Cardiac muscle cell (in vitro differentiated cells and primary cell): Measurements from ENCODE around the gene ECI1. TPM values are rescaled to one million over a fixed set of nuclear protein-coding genes. Genes with fewer than 3 reads are reported as not detected.

ENCODE experiments used
- DNase-seq, 2 donors: peaks; one replicate each; pipeline versions ENCODE4 v3.0.0 to v3.0.0-alpha.2; 2010 to 2017; ENCODE audit warnings: low read depth in 1 of 2, low spot score in 1 of 2
- H3K27ac ChIP-seq: fragments of 200-600 bp; sonication (generic); 2 replicates; pipeline ENCODE4 v1.5.1; 2016
- H3K27me3 ChIP-seq: fragments of 200-600 bp; sonication (generic); 2 replicates; pipeline ENCODE4 v1.6.0; 2016; ENCODE audit warnings: control low read depth
- H3K36me3 ChIP-seq: fragments of 200-600 bp; sonication (generic); 2 replicates; pipeline ENCODE4 v1.5.1; 2016; ENCODE audit warnings: control low read depth
- H3K4me1 ChIP-seq: fragments of 200-600 bp; sonication (generic); 2 replicates; pipeline ENCODE4 v1.8.1; 2017; ENCODE audit warnings: low read depth, mild to moderate bottlenecking, mixed run types
- H3K4me3 ChIP-seq: fragments of 200-600 bp; sonication (generic); 2 replicates; pipeline ENCODE4 v1.5.1; 2016; ENCODE audit warnings: mild to moderate bottlenecking
- H3K9me3 ChIP-seq: fragments of 200-600 bp; sonication (generic); 2 replicates; pipeline ENCODE4 v1.5.1; 2017; ENCODE audit warnings: low read depth, mild to moderate bottlenecking, control low read depth
- polyA plus RNA-seq: library from polyadenylated mRNA; unstranded; fragments of >200 nt; fragmentation: Nextera tagmentation; extraction: Ambion mirVana; gene quantifications from 2 replicates; pipeline ENCODE4 v1.2.1, GENCODE V29; 2016
- total RNA-seq: library from RNA; depleted of rRNA; stranded (reverse); fragments of >200 nt; gene quantifications from 2 replicates; pipeline ENCODE4 v1.2.3, GENCODE V29; 2016
- TF ChIP-seq, protein P1 (sequence below): IDR thresholded peaks from 2 replicates; pipeline ENCODE4 v1.5.1; 2012; ENCODE audit warnings: low read depth, mild to moderate bottlenecking, low read length

The ECI1 gene, protein sequence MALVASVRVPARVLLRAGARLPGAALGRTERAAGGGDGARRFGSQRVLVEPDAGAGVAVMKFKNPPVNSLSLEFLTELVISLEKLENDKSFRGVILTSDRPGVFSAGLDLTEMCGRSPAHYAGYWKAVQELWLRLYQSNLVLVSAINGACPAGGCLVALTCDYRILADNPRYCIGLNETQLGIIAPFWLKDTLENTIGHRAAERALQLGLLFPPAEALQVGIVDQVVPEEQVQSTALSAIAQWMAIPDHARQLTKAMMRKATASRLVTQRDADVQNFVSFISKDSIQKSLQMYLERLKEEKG
- total RNA-seq (137 and 197 TPM in 2 replicates), polyA plus RNA-seq (343 and 407 TPM in 2 replicates)

DNA sequence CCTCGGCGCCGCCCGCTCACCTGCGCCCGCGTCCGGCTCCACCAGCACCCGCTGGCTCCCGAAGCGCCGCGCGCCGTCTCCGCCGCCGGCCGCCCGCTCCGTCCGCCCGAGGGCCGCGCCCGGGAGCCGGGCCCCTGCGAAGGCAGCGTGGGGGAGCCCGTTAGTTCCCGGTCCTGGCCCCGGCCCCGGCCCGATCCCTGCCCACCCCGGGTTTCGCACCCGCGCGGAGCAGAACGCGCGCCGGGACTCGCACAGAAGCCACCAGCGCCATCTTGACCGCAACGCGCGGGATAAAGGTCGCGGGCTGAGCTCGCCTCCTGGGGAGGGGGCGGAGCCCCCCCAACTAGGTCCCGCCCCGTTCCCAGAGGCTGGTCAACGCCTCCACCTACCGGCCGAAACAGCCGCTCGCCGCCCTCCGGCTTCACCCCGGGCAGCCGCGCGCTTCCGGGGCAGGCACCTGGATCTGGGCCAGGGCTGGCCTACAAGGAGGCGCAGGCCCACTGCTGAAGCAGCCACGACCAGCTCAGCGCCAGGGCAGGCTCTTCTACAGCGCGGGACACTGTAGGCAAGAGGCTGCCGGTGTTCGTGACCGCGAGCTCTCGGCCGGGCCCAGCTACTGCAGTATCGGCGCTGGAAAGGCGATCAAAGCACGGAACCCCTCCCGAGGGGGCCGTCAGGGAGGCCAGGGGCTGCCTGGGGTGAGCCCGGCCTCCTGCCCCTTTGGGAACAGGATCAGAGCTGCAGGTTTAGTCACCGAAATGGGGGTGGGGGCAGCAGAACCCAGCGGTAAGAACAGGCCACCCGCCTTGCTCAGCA is at the start of gene ECI1:
Gene ECI1, minus strand, starts transcription at position 292 of the 816 bp plus-strand sequence. Its CDS starts 21 bp downstream, at position 271.
- peak within 1 kb of the TSS; percentile 94 for H3K27ac ChIP-seq

DNA sequence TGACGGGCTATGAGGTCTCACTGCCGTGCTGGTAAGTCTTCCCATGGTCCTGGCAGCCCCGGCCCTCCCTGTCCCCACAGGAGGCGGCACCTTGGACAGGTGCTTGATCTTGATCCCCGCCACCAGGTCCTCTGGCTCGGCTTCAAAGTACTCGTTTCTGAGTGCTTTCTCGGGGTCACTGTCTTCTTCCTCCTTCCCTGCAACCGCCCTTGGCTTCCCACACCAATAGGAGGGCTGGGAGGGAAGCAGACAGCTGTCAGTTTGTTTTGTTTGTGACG is 48.5 kb upstream of the ECI1 start:
- Histone ChIP-seq H3K36me3 (no peaks in the 10 kb centered on the region), H3K4me3 (no peak overlapping the region), H3K27ac (no peak overlapping the region), H3K4me1 (no peaks in the 10 kb centered on the region), H3K9me3 (no peaks in the 10 kb centered on the region), H3K27me3 (no peaks in the 10 kb centered on the region)
- TF ChIP-seq, protein P1, sequence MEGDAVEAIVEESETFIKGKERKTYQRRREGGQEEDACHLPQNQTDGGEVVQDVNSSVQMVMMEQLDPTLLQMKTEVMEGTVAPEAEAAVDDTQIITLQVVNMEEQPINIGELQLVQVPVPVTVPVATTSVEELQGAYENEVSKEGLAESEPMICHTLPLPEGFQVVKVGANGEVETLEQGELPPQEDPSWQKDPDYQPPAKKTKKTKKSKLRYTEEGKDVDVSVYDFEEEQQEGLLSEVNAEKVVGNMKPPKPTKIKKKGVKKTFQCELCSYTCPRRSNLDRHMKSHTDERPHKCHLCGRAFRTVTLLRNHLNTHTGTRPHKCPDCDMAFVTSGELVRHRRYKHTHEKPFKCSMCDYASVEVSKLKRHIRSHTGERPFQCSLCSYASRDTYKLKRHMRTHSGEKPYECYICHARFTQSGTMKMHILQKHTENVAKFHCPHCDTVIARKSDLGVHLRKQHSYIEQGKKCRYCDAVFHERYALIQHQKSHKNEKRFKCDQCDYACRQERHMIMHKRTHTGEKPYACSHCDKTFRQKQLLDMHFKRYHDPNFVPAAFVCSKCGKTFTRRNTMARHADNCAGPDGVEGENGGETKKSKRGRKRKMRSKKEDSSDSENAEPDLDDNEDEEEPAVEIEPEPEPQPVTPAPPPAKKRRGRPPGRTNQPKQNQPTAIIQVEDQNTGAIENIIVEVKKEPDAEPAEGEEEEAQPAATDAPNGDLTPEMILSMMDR: no peak
- DNase-seq: no peak

More for the DNA sequence above, at the start of gene ECI1:
- Histone ChIP-seq H3K9me3 (no peaks in the 10 kb centered on the region), H3K36me3 (peaks cover 35% of the 10 kb centered on the region), H3K27me3 (no peaks in the 10 kb centered on the region), H3K4me1 (peaks cover 8% of the 10 kb centered on the region), H3K4me3 (peak within 1 kb of the TSS; percentile 88)
- peak; percentile 97 to 98 for DNase-seq
- TF ChIP-seq, protein P1: peak; percentile 57

DNA sequence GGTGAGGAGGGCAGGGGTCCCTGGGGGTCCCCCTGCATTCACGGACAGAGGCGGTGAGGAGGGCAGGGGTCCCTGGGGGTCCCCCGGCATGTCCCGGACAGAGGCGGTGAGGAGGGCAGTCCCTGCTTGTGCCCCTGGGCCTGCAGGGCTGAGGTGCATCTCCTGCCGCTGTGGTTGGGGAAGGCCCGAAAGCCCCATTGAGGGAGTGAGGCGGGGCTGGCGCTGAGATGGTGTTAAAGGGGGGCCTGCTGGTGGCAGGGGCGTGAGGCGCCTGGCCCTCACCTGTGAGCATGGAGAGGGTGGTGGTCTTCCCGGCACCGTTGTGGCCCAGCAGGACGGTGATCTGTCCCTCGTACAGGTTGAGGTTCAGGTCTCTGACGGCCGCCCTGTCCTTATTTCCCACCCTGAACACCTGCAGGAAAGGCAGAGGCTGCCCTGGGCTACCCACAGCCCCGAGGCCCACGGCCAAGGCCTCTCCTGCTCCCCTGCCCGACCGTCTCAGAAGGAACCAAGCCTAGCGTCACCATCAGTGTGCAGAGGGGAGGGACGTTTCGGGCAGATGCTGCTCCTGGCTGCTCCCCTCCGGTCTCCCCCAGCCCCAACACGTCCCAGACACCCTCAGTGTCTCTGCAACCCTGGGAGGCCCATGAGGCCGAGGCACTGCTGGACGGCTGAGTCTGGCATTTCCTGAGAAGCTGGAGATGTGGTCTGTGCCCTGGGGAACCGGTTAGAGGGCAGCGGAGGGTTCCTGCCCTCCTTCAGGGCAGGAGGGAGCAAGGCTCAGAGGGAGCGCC is 47.9 kb upstream of the ECI1 start:
- no peaks in the 10 kb centered on the region for H3K27me3 ChIP-seq
- H3K36me3 ChIP-seq: no peaks in the 10 kb centered on the region
- TF ChIP-seq, protein P1: no peak
- no peak overlapping the region for H3K4me3 ChIP-seq
- H3K4me1 ChIP-seq: no peaks in the 10 kb centered on the region
- no peak for DNase-seq
- no peaks in the 10 kb centered on the region for H3K9me3 ChIP-seq
- H3K27ac ChIP-seq: no peak overlapping the region

DNA sequence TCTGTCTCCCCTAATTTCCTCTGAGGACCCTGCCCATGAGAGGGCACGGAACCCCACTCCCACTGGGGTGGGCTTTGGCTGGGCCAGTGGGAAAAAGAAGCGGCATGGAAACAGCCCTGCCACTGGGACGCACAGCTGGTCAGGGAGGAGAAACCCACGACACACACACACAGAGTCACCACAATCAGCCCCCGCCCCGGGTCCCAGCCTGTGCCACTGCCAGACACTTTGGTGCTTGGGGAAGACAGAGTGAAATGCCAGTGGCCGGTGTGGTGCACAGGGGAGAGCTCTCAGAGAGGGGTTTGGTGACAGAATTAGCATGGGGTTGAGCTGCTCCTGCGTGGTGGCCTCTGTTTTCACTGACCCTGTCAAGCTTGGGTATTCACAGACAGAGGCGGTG is 47.2 kb upstream of the ECI1 start:
- TF ChIP-seq, protein P1: no peak
- DNase-seq: no peak

DNA sequence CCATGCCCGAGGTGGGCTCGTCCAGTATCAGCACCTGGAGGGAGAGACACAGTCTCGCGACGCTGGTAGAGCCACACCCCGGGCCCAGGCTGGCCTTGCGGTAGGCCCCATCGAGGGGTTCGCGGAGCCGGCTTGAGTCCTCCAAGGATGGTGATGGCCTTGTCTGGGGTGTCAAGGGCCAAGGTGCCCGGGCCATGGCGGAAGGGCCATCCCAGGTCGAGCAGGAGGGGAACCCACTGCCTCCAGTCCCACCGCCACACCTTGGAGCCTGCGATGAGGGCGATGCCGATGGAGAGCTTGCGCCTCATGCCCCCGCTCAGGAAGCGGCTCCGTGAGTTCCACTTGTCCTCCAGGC is 46.1 kb upstream of the ECI1 start:
- no peaks in the 10 kb centered on the region for H3K9me3 ChIP-seq

More for the DNA sequence above, 47.2 kb upstream of the ECI1 start:
- Histone ChIP-seq H3K4me1 (no peaks in the 10 kb centered on the region), H3K36me3 (no peaks in the 10 kb centered on the region), H3K9me3 (no peaks in the 10 kb centered on the region), H3K27ac (no peak overlapping the region), H3K27me3 (no peaks in the 10 kb centered on the region), H3K4me3 (no peak overlapping the region)

More for the DNA sequence above, 46.1 kb upstream of the ECI1 start:
- no peak for DNase-seq
- H3K27me3 ChIP-seq: no peaks in the 10 kb centered on the region
- H3K36me3 ChIP-seq: no peaks in the 10 kb centered on the region
- TF ChIP-seq, protein P1: no peak
- H3K4me1 ChIP-seq: no peaks in the 10 kb centered on the region
- no peak overlapping the region for H3K4me3 ChIP-seq
- H3K27ac ChIP-seq: no peak overlapping the region
